GM12801 (cell line): Measurements from ENCODE around the gene SPIRE1.

ENCODE experiments used
- TF ChIP-seq, protein P1 (sequence below): IDR thresholded peaks from one replicate; pipeline ENCODE4 v1.5.1; 2011; ENCODE audit warnings: control low read depth; ENCODE audit not compliant: insufficient read length; ENCODE audit errors: extremely low read depth

SPIRE1 gene

DNA sequence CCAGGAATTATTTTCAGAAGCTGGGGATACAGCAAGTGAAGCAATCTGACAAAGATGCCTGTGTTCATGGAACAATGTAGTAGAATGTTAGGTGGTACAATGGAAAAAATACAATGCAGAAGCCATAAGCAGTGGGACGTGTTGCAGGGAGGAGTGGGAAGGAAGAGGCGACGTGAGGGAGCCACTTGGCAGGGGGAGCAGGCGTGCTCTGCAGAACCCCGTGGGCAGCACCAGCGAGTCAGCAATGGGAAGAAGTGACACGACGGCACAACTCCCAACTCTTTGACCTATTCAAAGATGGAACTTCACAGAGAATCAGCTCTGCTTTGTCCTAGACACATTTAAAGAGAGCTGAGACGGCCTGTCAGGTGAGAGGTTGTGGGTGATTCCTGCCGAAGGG is 219.7 kb downstream of the SPIRE1 start:
- TF ChIP-seq, protein P1, sequence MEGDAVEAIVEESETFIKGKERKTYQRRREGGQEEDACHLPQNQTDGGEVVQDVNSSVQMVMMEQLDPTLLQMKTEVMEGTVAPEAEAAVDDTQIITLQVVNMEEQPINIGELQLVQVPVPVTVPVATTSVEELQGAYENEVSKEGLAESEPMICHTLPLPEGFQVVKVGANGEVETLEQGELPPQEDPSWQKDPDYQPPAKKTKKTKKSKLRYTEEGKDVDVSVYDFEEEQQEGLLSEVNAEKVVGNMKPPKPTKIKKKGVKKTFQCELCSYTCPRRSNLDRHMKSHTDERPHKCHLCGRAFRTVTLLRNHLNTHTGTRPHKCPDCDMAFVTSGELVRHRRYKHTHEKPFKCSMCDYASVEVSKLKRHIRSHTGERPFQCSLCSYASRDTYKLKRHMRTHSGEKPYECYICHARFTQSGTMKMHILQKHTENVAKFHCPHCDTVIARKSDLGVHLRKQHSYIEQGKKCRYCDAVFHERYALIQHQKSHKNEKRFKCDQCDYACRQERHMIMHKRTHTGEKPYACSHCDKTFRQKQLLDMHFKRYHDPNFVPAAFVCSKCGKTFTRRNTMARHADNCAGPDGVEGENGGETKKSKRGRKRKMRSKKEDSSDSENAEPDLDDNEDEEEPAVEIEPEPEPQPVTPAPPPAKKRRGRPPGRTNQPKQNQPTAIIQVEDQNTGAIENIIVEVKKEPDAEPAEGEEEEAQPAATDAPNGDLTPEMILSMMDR = no peak

DNA sequence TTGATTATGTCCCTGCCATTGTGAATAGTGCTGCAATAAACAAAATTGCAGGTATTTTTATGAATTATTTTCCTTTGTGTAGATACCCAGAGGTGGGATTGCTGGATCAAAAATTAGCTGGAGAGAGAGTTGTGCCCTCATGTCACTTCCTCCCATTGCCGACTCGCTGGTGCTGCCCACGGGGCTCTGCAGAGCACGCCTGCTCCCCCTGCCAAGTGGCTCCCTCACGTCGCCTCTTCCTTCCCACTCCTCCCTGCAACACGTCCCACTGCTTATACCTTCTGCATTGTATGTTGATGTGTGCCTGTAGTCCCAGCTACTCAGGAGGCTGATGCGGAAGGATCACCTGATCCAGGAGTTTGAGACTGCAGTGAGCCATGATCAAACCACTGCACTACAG is 222.0 kb downstream of the SPIRE1 start:
- TF ChIP-seq, protein P1 = no peak

DNA sequence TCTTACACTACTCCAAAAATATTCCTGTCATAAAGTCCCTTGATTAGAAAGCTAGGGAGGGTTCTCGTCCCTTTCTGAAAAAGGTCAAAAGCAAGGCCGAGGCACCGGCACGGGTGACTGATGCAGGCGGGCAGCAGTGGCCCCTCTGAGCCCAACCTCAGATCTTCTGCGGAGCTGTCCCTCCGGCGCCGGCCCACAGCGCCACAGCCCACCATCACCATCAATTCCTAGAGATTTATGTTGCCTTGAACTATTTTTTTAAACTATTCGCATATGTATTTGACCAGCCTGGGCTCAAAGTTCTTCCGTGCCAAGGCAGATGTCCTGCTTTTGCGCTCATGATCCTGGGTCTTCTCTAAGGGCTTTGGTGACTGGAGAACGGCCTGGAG is 223.4 kb downstream of the SPIRE1 start:
- TF ChIP-seq, protein P1 = no peak

DNA sequence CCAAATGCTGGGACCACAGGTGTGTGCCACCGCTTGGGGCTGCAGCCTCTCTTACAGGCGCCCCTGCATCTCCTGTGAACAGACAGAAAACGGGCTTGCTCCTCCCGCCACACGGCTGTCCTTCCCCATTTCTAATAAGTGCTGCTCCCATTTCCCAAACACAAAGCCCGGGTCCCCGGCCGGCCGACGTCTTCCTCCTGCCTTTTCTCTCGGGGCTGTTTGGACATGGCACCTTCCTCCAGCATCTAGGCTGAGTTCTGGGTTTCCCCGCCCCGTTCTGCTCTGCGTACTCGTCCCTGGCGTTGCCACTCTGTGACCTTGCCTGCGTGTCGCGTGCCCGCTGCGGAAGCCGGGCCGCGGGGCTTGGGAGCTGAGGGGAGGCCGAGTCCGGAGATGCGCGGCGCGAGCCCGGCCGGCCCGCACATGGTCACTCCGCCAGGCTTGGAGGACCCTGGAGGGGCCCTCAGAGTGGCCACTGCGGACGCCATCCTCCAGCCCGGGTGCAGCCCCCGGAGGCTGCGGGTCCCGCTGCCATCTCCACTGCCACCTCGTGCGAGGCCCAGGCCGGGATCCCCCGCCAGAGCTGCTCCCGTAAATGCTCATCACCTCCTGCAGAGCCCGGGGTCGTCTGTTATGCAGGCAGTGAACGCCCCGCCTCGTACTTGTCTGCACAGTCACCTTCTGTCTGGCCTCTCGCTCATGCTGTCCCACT is 223.9 kb downstream of the SPIRE1 start:
- TF ChIP-seq, protein P1 = no peak

DNA sequence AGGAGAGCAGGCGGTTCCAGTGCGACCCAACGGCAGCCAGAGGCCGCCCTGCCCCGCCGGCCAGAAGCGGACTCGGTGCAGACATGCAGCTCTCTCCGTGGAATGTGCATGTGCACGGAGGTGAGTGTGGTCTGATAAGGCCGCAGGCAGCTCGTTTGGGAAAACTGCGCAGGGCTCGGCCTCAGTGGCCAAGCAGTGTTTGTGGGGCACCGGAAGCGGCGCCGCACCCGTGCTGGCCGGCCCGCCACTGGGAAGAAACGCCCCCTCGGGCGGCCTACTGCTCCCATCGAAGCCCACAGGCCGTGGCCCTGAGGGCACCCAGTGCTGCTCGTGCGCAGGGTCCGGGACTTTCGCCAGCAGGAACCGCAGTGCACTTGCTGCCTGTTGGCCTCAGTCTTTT is 225.0 kb downstream of the SPIRE1 start:
- TF ChIP-seq, protein P1 = no peak

DNA sequence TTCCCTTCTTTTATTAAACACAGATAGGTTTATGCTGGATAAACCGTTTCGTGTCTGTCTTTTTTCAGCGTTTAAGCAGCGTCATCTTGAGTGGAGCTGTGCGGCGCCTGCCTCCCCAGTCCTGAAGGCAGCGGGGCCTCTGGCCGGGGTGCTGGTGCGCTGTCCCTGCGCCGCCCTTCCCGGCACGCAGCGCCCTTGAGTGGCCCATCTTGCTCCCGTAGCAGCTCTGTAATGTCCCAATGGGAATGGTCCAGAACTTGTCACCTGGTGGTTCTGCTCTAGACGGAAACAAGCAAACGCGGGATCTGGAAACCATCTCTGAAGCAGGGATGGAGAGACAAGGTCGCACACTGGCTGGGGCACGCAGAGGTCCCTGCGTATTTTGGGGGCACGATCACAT is 225.7 kb downstream of the SPIRE1 start:
- TF ChIP-seq, protein P1 = no peak

DNA sequence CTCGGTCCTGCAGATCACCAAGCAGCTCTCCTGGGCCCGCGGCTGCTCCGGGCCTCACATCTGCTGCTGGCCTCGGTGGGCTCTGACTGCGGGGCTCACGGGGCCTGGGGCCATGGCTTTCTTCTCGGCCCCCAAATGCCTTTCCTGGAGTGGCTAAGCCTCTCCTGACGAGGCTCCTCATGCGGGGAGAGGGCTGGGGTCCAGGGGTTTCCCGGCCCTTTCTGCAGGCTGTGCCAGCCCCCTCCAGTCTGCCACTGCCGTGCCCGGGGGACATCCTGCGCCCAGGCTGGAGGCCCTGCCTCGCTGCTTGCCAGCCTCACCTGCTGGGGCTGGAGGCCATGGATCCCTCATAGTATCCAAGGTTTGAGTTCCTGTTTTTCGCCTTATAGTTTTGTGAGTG is 226.3 kb downstream of the SPIRE1 start:
- TF ChIP-seq, protein P1 = no peak
